A549 (cell line): ENCODE results near the gene DACT2. TPM values are rescaled to one million over a fixed set of nuclear protein-coding genes. Genes with fewer than 3 reads are reported as not detected.
"Not testable (repeated sequence)": the region's sequence is repeated elsewhere in the genome, so short reads cannot be mapped to it uniquely, and the experiment has no call there.

Experiments used
- ATAC-seq, 2 experiments: fragments of 200-7000 bp in 1 of 2; fragments of >200 bp in 1 of 2; cut with Nextera tagmentation in 1 of 2; cut with Tn5 transposase in 1 of 2; 3 replicates each; pipeline versions ENCODE4 v1.8.0 to v1.9.1; 2018 to 2020; ENCODE audit warnings: mild to moderate bottlenecking in 1 of 2, moderate library complexity in 1 of 2
- CTCF ChIA-PET: fragments of 300-600 bp; sonication (Branson Sonifier 250); formaldehyde crosslinking; extraction: SDS; loops from one replicate; lab custom pipeline; 2021; ENCODE audit warnings: antibody characterized with exemption, inconsistent platforms; lab: Yijun Ruan, JAX
- POLR2A ChIA-PET: fragments of 350-600 bp; formaldehyde crosslinking; extraction: SDS; loops from one replicate; lab custom pipeline; 2021; ENCODE audit warnings: antibody characterized with exemption, inconsistent platforms; lab: Yijun Ruan, JAX
- DNase-seq, 2 experiments: peaks; one replicate each; pipeline versions ENCODE4 v3.0.0 to v3.0.0-alpha.2; 2011 to 2016; ENCODE audit warnings: low read depth in 1 of 2, low spot score in 1 of 2
- FAIRE-seq: peaks from 2 replicates; lab custom pipeline; 2011; peaks lifted over from hg19 to GRCh38; lab: Jason Lieb, UNC
- H3K27ac ChIP-seq, 2 experiments: fragments of >200 bp; sonication (Bioruptor Twin); formaldehyde crosslinking; 3 replicates each; pipeline ENCODE4 v1.5.1; 2016 to 2017
- H3K4me1 ChIP-seq: fragments of >200 bp; sonication (Bioruptor Twin); formaldehyde crosslinking; 3 replicates; pipeline ENCODE4 v1.6.1; 2016
- H3K4me2 ChIP-seq: fragments of >200 bp; sonication (Bioruptor Twin); formaldehyde crosslinking; 3 replicates; pipeline ENCODE4 v1.6.1; 2016
- H3K4me3 ChIP-seq: fragments of >200 bp; sonication (Bioruptor Twin); formaldehyde crosslinking; 3 replicates; pipeline ENCODE4 v1.5.1; 2016
- H3K9me3 ChIP-seq: fragments of >200 bp; sonication (Bioruptor Twin); formaldehyde crosslinking; 3 replicates; pipeline ENCODE4 v1.6.1; 2016
- ATOH8 ChIP-seq: fragments of 250-450 bp; sonication (Bioruptor Pico); IDR thresholded peaks from 2 replicates; pipeline ENCODE4 v1.5.0; 2020; ENCODE audit warnings: low read depth, mild to moderate bottlenecking, moderate library complexity
- BHLHE40 ChIP-seq: IDR thresholded peaks from 2 replicates; pipeline ENCODE4 v1.6.1; 2012; ENCODE audit warnings: low read depth, low read length, inconsistent platforms
- EHMT2 ChIP-seq: fragments of 200-600 bp; sonication (generic); IDR thresholded peaks from 2 replicates; pipeline ENCODE4 v1.6.1; 2016; ENCODE audit warnings: antibody characterized with exemption, low read depth, mild to moderate bottlenecking, moderate library complexity
- FOSB ChIP-seq: fragments of 250-450 bp; sonication (Bioruptor Pico); IDR thresholded peaks from 2 replicates; pipeline ENCODE4 v1.5.0; 2020; ENCODE audit warnings: mild to moderate bottlenecking, moderate library complexity
- HMGXB4 ChIP-seq: fragments of 250-450 bp; sonication (Bioruptor Pico); IDR thresholded peaks from 2 replicates; pipeline ENCODE4 v1.5.0; 2021; ENCODE audit warnings: mild to moderate bottlenecking, moderate library complexity, borderline replicate concordance
- HOXA7 ChIP-seq: fragments of 250-450 bp; sonication (Bioruptor Pico); IDR thresholded peaks from 2 replicates; pipeline ENCODE4 v1.5.0; 2020; ENCODE audit warnings: mild to moderate bottlenecking, moderate library complexity
- JUN ChIP-seq, 2 experiments: fragments of >200 bp; sonication (Bioruptor Twin); formaldehyde crosslinking; IDR thresholded peaks; 2 replicates in 1 of 2; 3 replicates in 1 of 2; pipeline ENCODE4 v1.6.1; 2016 to 2017
- JUNB ChIP-seq: fragments of >200 bp; sonication (Bioruptor Twin); formaldehyde crosslinking; IDR thresholded peaks from 2 replicates; pipeline ENCODE4 v1.6.1; 2016
- KDM5A ChIP-seq: fragments of 200-600 bp; sonication (generic); IDR thresholded peaks from 2 replicates; pipeline ENCODE4 v1.6.1; 2016; ENCODE audit warnings: antibody characterized with exemption, mild to moderate bottlenecking
- PHF8 ChIP-seq: fragments of 200-600 bp; sonication (generic); IDR thresholded peaks from 2 replicates; pipeline ENCODE4 v1.6.1; 2016; ENCODE audit warnings: low read depth, mild to moderate bottlenecking, antibody characterized with exemption, moderate library complexity, borderline replicate concordance
- RARB ChIP-seq: fragments of 250-450 bp; sonication (Bioruptor Pico); IDR thresholded peaks from 2 replicates; pipeline ENCODE4 v1.8.0; 2021; ENCODE audit warnings: mild to moderate bottlenecking, moderate library complexity
- SREBF2 ChIP-seq: fragments of 450-650 bp; IDR thresholded peaks from 2 replicates; pipeline ENCODE4 v1.6.1; 2014; ENCODE audit warnings: mild to moderate bottlenecking, moderate library complexity
- TFCP2L1 ChIP-seq: fragments of 250-450 bp; sonication (Bioruptor Pico); IDR thresholded peaks from 2 replicates; pipeline ENCODE4 v1.5.0; 2021; ENCODE audit warnings: mild to moderate bottlenecking
- TP53 ChIP-seq: fragments of 250-450 bp; sonication (Bioruptor Pico); IDR thresholded peaks from 2 replicates; pipeline ENCODE4 v1.5.0; 2021; ENCODE audit warnings: mild to moderate bottlenecking, moderate library complexity
- USF2 ChIP-seq: fragments of 450-650 bp; IDR thresholded peaks from 2 replicates; pipeline ENCODE4 v1.6.1; 2014; ENCODE audit warnings: antibody characterized with exemption
- ZC3H11A ChIP-seq: fragments of 450-650 bp; IDR thresholded peaks from 2 replicates; pipeline ENCODE4 v1.6.1; 2014; ENCODE audit warnings: antibody characterized with exemption, mild to moderate bottlenecking
- ZFP36 ChIP-seq: fragments of 450-650 bp; IDR thresholded peaks from 2 replicates; pipeline ENCODE4 v1.6.1; 2014; ENCODE audit warnings: borderline replicate concordance; ENCODE audit not compliant: partially characterized antibody
- ZNF302 ChIP-seq: fragments of 250-450 bp; sonication (Bioruptor Pico); IDR thresholded peaks from 2 replicates; pipeline ENCODE4 v1.9.0; 2021; ENCODE audit warnings: inconsistent platforms, mild to moderate bottlenecking, moderate library complexity
- ZSCAN20 ChIP-seq: fragments of 250-450 bp; sonication (Bioruptor Pico); IDR thresholded peaks from 2 replicates; pipeline ENCODE4 v1.8.0; 2022; ENCODE audit warnings: mild to moderate bottlenecking, moderate library complexity
- WGBS: methylation state at CpG from one replicate; pipeline ENCODE4 v1.1.6; 2017; ENCODE audit errors: missing lambda C conversion rate; 5-methylcytosine and 5-hydroxymethylcytosine counted together
- polyA plus RNA-seq, 4 experiments: library from polyadenylated mRNA; depleted of rRNA in 3 of 4; stranded (reverse); fragments of >200 nt; fragmentation: RNase III in 1 of 4; extraction: RNeasy Plus Mini Kit Qiagen cat#74134 plus additional on column Dnase treatment in 1 of 4; gene quantifications; 2 replicates in 3 of 4; 3 replicates in 1 of 4; pipeline ENCODE4 v1.2.3, GENCODE V29; 2011 to 2017

The DACT2 gene
- polyA plus RNA-seq, 2 of the 4 experiments (the other 2 are of a cell fraction): 0.63 to 1.5 TPM

- POLR2A ChIA-PET: no interaction called here
- no peak for FAIRE-seq
- no peaks in the 10 kb centered on the region for H3K4me1 ChIP-seq
Measured at GRCh38 chr6:168288781-168289570, 30.6 kb downstream of the DACT2 start.

GRCh38 chr6:168287460-168287859, 32.1 kb downstream of the DACT2 start:
- not testable (repeated sequence) for H3K4me1 ChIP-seq

More at GRCh38 chr6:168288781-168289570, 30.6 kb downstream of the DACT2 start:
- Histone ChIP-seq H3K27ac (no peak overlapping the region), H3K9me3 (no peaks in the 10 kb centered on the region), H3K4me2 (no peak overlapping the region), H3K4me3 (no peak overlapping the region)
- no peak for TF ChIP-seq ZNF302 (CRISPR knock-in tag)
- TF ChIP-seq BHLHE40: no peak
- TF ChIP-seq JUNB: no peak
- no peak for TF ChIP-seq EHMT2
- no peak for TF ChIP-seq TP53
- TF ChIP-seq KDM5A: no peak
- no peak for TF ChIP-seq SREBF2
- TF ChIP-seq ATOH8 (CRISPR knock-in tag): no peak
- TF ChIP-seq USF2: no peak
- no peak for TF ChIP-seq ZSCAN20 (CRISPR knock-in tag)
- TF ChIP-seq RARB (CRISPR knock-in tag): no peak
- no peak for TF ChIP-seq HOXA7 (CRISPR knock-in tag)
- no peak for TF ChIP-seq ZFP36
- TF ChIP-seq TFCP2L1 (CRISPR knock-in tag): no peak
- TF ChIP-seq JUN (IDR thresholded peaks at IDR 0.05): no peak
- TF ChIP-seq FOSB (CRISPR knock-in tag): no peak
- no peak for TF ChIP-seq ZC3H11A
- TF ChIP-seq HMGXB4: no peak
- TF ChIP-seq PHF8: no peak
- WGBS: 77% methylated on average over 19 of the region's 27 CpGs
- CTCF ChIA-PET: interaction anchor here (1.5 kb wide), 1 partner anchor 137 kb away, joined by 5 read pairs; no protein-coding TSS in a partner anchor
- DNase-seq (no peak), ATAC-seq (no peak)

GRCh38 chr6:168286771-168287446, 32.7 kb downstream of the DACT2 start:
- H3K4me3 ChIP-seq, DNase-seq, POLR2A ChIA-PET, H3K4me2 ChIP-seq, FAIRE-seq, H3K4me1 ChIP-seq, H3K9me3 ChIP-seq, ATAC-seq, H3K27ac ChIP-seq: not testable (repeated sequence)
- CTCF ChIA-PET: interaction anchor here (1.5 kb wide), 1 partner anchor 135 kb away, joined by 5 read pairs; no protein-coding TSS in a partner anchor
- WGBS: 74% methylated on average over 7 of the region's 9 CpGs

More at GRCh38 chr6:168287460-168287859, 32.1 kb downstream of the DACT2 start:
- H3K4me3 ChIP-seq, H3K9me3 ChIP-seq, ATAC-seq, H3K27ac ChIP-seq, H3K4me2 ChIP-seq, FAIRE-seq, DNase-seq, POLR2A ChIA-PET: not testable (repeated sequence)
- 83% methylated on average over 6 of the region's 6 CpGs for WGBS
- CTCF ChIA-PET: interaction anchor here (1.5 kb wide), 1 partner anchor 135 kb away, joined by 5 read pairs; no protein-coding TSS in a partner anchor
